Measurements from ENCODE around the gene RNF144A.

The RNF144A gene

GRCh38 chr2:6958616-6959235 is 41.5 kb downstream of the RNF144A start:
- no peak for DNase-seq
- Histone ChIP-seq H3K27me3 (replicated peaks; ENCODE audit: insufficient read depth, low read length) (no peaks in the 10 kb centered on the region), H3K36me3 (replicated peaks; ENCODE audit: insufficient read depth, low read length) (no peaks in the 10 kb centered on the region), H2AFZ (ENCODE audit: low read length) (no peak overlapping the region), H3K9ac (ENCODE audit: low read length) (no peak overlapping the region), H3K4me2 (ENCODE audit: low read depth, low read length) (no peak overlapping the region), H3K9me3 (replicated peaks; ENCODE audit: insufficient read depth, low read length) (no peaks in the 10 kb centered on the region), H3K79me2 (ENCODE audit: low read length) (no peaks in the 10 kb centered on the region), H3F3A (ENCODE audit: insufficient read depth, low read length) (no peaks in the 10 kb centered on the region), H3K4me1 (ENCODE audit: low read length) (no peaks in the 10 kb centered on the region), H3K4me3 (ENCODE audit: low read length) (no peak overlapping the region), H4K20me1 (ENCODE audit: insufficient read depth, low read length) (no peaks in the 10 kb centered on the region), H3K27ac (ENCODE audit: low read length) (no peak overlapping the region), H3K9me2 (replicated peaks; ENCODE audit: insufficient read depth, low read length) (no peaks in the 10 kb centered on the region)
- TF ChIP-seq EZH2 (optimal IDR thresholded peaks at IDR 0.05; ENCODE audit: low read depth, low read length) (no peak), CTCF (IDR thresholded peaks at IDR 0.05; ENCODE audit: low read length) (no peak), EZH2phosphoT487 (IDR thresholded peaks at IDR 0.05; ENCODE audit: low read length) (no peak)

GRCh38 chr2:6959751-6960150 is 42.5 kb downstream of the RNF144A start:
- H3K9ac ChIP-seq (ENCODE audit: low read length), result no peak overlapping the region
- no peaks in the 10 kb centered on the region for H3F3A ChIP-seq (ENCODE audit: insufficient read depth, low read length)
- no peaks in the 10 kb centered on the region for H3K9me3 ChIP-seq (replicated peaks; ENCODE audit: insufficient read depth, low read length)
- no peaks in the 10 kb centered on the region for H3K27me3 ChIP-seq (replicated peaks; ENCODE audit: insufficient read depth, low read length)
- no peaks in the 10 kb centered on the region for H3K4me1 ChIP-seq (ENCODE audit: low read length)
- H3K9me2 ChIP-seq (replicated peaks; ENCODE audit: insufficient read depth, low read length), result no peaks in the 10 kb centered on the region
- H3K4me2 ChIP-seq (ENCODE audit: low read depth, low read length), result no peak overlapping the region
- TF ChIP-seq EZH2 (optimal IDR thresholded peaks at IDR 0.05; ENCODE audit: low read depth, low read length) (no peak), CTCF (IDR thresholded peaks at IDR 0.05; ENCODE audit: low read length) (no peak), EZH2phosphoT487 (IDR thresholded peaks at IDR 0.05; ENCODE audit: low read length) (no peak)
- no peaks in the 10 kb centered on the region for H4K20me1 ChIP-seq (ENCODE audit: insufficient read depth, low read length)
- H2AFZ ChIP-seq (ENCODE audit: low read length), result no peak overlapping the region
- H3K79me2 ChIP-seq (ENCODE audit: low read length), result no peaks in the 10 kb centered on the region
- H3K27ac ChIP-seq (ENCODE audit: low read length), result no peak overlapping the region
- no peaks in the 10 kb centered on the region for H3K36me3 ChIP-seq (replicated peaks; ENCODE audit: insufficient read depth, low read length)
- no peak for DNase-seq
- H3K4me3 ChIP-seq (ENCODE audit: low read length), result no peak overlapping the region

GRCh38 chr2:6960659-6961058 is 43.4 kb downstream of the RNF144A start:
- Histone ChIP-seq H3K27me3 (replicated peaks; ENCODE audit: insufficient read depth, low read length) (no peaks in the 10 kb centered on the region), H3K4me1 (ENCODE audit: low read length) (no peaks in the 10 kb centered on the region), H3K9ac (ENCODE audit: low read length) (no peak overlapping the region), H4K20me1 (ENCODE audit: insufficient read depth, low read length) (no peaks in the 10 kb centered on the region), H3K4me2 (ENCODE audit: low read depth, low read length) (no peak overlapping the region), H3K9me3 (replicated peaks; ENCODE audit: insufficient read depth, low read length) (no peaks in the 10 kb centered on the region), H3F3A (ENCODE audit: insufficient read depth, low read length) (no peaks in the 10 kb centered on the region), H2AFZ (ENCODE audit: low read length) (no peak overlapping the region), H3K27ac (ENCODE audit: low read length) (no peak overlapping the region), H3K9me2 (replicated peaks; ENCODE audit: insufficient read depth, low read length) (no peaks in the 10 kb centered on the region), H3K36me3 (replicated peaks; ENCODE audit: insufficient read depth, low read length) (no peaks in the 10 kb centered on the region), H3K79me2 (ENCODE audit: low read length) (no peaks in the 10 kb centered on the region), H3K4me3 (ENCODE audit: low read length) (no peak overlapping the region)
- no peak for DNase-seq
- no peak for TF ChIP-seq EZH2phosphoT487 (IDR thresholded peaks at IDR 0.05; ENCODE audit: low read length)
- no peak for TF ChIP-seq CTCF (IDR thresholded peaks at IDR 0.05; ENCODE audit: low read length)
- no peak for TF ChIP-seq EZH2 (optimal IDR thresholded peaks at IDR 0.05; ENCODE audit: low read depth, low read length)

Measured in MM.1S (cell line).